Muscle layer of duodenum (tissue), 2 donors: ENCODE data around the gene HOXD13.

Source experiments
- H3K27ac ChIP-seq: one replicate; pipeline ENCODE4 v1.7.0; 2013; ENCODE audit warnings: mild to moderate bottlenecking, low read length
- H3K27me3 ChIP-seq: one replicate; pipeline ENCODE4 v1.7.0; 2013; ENCODE audit warnings: low read depth, mild to moderate bottlenecking, control low read depth, low read length
- H3K36me3 ChIP-seq, 2 donors: one replicate each; pipeline ENCODE4 v1.7.0; 2013; ENCODE audit warnings: low read length in 2 of 2, control low read depth in 1 of 2, mild to moderate bottlenecking in 1 of 2; ENCODE audit not compliant: insufficient read depth in 2 of 2, control insufficient read depth in 1 of 2
- H3K4me1 ChIP-seq, 2 donors: one replicate each; pipeline ENCODE4 v1.7.0; 2013; ENCODE audit warnings: low read length in 2 of 2, mild to moderate bottlenecking in 2 of 2, control low read depth in 1 of 2, moderate library complexity in 1 of 2; ENCODE audit not compliant: insufficient read depth in 2 of 2, control insufficient read depth in 1 of 2
- H3K4me3 ChIP-seq, 2 donors: one replicate each; pipeline ENCODE4 v1.7.0; 2013; ENCODE audit warnings: low read length in 2 of 2, low read depth in 1 of 2, mild to moderate bottlenecking in 1 of 2
- H3K9me3 ChIP-seq, 2 donors: one replicate each; pipeline ENCODE4 v1.7.0; 2013; ENCODE audit warnings: low read length in 2 of 2, control low read depth in 1 of 2, mild to moderate bottlenecking in 1 of 2; ENCODE audit not compliant: control insufficient read depth in 1 of 2
- donor health status: healthy.

The HOXD13 gene

GRCh38 chr2:176112375-176113302, 20.1 kb downstream of the HOXD13 start:
- peaks cover 0 to 10% of the 10 kb centered on the region in 2 donors for H3K9me3 ChIP-seq
- peaks cover 0 to 24% of the 10 kb centered on the region in 2 donors for H3K4me1 ChIP-seq
- peaks cover 89% of the 10 kb centered on the region for H3K27me3 ChIP-seq
- H3K4me3 ChIP-seq = no peak overlapping the region
- no peaks in the 10 kb centered on the region for H3K36me3 ChIP-seq
- no peak overlapping the region for H3K27ac ChIP-seq

GRCh38 chr2:176114120-176114929, 21.8 kb downstream of the HOXD13 start:
- peaks cover 0 to 18% of the 10 kb centered on the region in 2 donors for H3K4me1 ChIP-seq
- no peaks in the 10 kb centered on the region for H3K36me3 ChIP-seq
- H3K4me3 ChIP-seq = no peak overlapping the region
- peaks cover 94% of the 10 kb centered on the region for H3K27me3 ChIP-seq
- H3K27ac ChIP-seq = no peak overlapping the region
- H3K9me3 ChIP-seq = peaks cover 2 to 10% of the 10 kb centered on the region in 2 donors

GRCh38 chr2:176114930-176115625, 22.6 kb downstream of the HOXD13 start:
- Histone ChIP-seq H3K27ac (no peak overlapping the region), H3K36me3 (no peaks in the 10 kb centered on the region), H3K27me3 (peaks cover 93% of the 10 kb centered on the region), H3K4me3 (no peak overlapping the region), H3K9me3 (peaks cover 2 to 9% of the 10 kb centered on the region in 2 donors), H3K4me1 (peaks cover 0 to 18% of the 10 kb centered on the region in 2 donors)

- Histone ChIP-seq H3K27me3 (peaks cover 93% of the 10 kb centered on the region), H3K4me1 (peaks cover 0 to 20% of the 10 kb centered on the region in 2 donors), H3K9me3 (peaks cover 0 to 2% of the 10 kb centered on the region in 2 donors), H3K4me3 (no peak within 1 kb of the TSS), H3K36me3 (no peaks in the 10 kb centered on the region), H3K27ac (no peak within 1 kb of the TSS)
Observed at GRCh38 chr2:176115883-176116813, 23.6 kb downstream of the HOXD13 start, which contains the start of gene HOXD10. TSS of gene HOXD10 (plus strand) at chr2:176116778. CDS start at chr2:176116834, 56 bp downstream.

GRCh38 chr2:176117162-176117822, 24.8 kb downstream of the HOXD13 start:
- H3K27me3 ChIP-seq = peaks cover 93% of the 10 kb centered on the region
- H3K27ac ChIP-seq = no peak overlapping the region
- H3K4me1 ChIP-seq = peaks cover 0 to 23% of the 10 kb centered on the region in 2 donors
- H3K4me3 ChIP-seq = no peak overlapping the region
- peaks cover 0 to 2% of the 10 kb centered on the region in 2 donors for H3K9me3 ChIP-seq
- no peaks in the 10 kb centered on the region for H3K36me3 ChIP-seq

- Histone ChIP-seq H3K4me3 (no peak overlapping the region), H3K9me3 (peaks cover 0 to 2% of the 10 kb centered on the region in 2 donors), H3K27me3 (peaks cover 89% of the 10 kb centered on the region), H3K27ac (no peak overlapping the region), H3K36me3 (no peaks in the 10 kb centered on the region), H3K4me1 (peaks cover 0 to 29% of the 10 kb centered on the region in 2 donors)
Observed at GRCh38 chr2:176117823-176118371, 25.4 kb downstream of the HOXD13 start.

GRCh38 chr2:176118601-176119339, 26.2 kb downstream of the HOXD13 start:
- Histone ChIP-seq H3K27me3 (peaks cover 88% of the 10 kb centered on the region), H3K4me1 (peaks cover 0 to 34% of the 10 kb centered on the region in 2 donors), H3K27ac (no peak overlapping the region), H3K36me3 (no peaks in the 10 kb centered on the region), H3K4me3 (no peak overlapping the region), H3K9me3 (peaks cover 0 to 2% of the 10 kb centered on the region in 2 donors)

GRCh38 chr2:176120364-176121189, 28.1 kb downstream of the HOXD13 start:
- H3K36me3 ChIP-seq = no peaks in the 10 kb centered on the region
- H3K4me3 ChIP-seq = no peak overlapping the region
- peaks cover 0 to 2% of the 10 kb centered on the region in 2 donors for H3K9me3 ChIP-seq
- H3K27me3 ChIP-seq = peaks cover 91% of the 10 kb centered on the region
- no peak overlapping the region for H3K27ac ChIP-seq
- H3K4me1 ChIP-seq = peaks cover 0 to 34% of the 10 kb centered on the region in 2 donors
